GM21390 (cell line): Measurements from ENCODE around the gene GLS.
"Not testable (repeated sequence)": the region's sequence is repeated elsewhere in the genome, so short reads cannot be mapped to it uniquely, and the experiment has no call there.

Experiments used
- ATAC-seq: cut with Tn5 transposase; IDR thresholded peaks from one replicate; pipeline ENCODE4 v1.9.1; 2021; ENCODE audit not compliant: unreplicated experiment

GLS gene

DNA sequence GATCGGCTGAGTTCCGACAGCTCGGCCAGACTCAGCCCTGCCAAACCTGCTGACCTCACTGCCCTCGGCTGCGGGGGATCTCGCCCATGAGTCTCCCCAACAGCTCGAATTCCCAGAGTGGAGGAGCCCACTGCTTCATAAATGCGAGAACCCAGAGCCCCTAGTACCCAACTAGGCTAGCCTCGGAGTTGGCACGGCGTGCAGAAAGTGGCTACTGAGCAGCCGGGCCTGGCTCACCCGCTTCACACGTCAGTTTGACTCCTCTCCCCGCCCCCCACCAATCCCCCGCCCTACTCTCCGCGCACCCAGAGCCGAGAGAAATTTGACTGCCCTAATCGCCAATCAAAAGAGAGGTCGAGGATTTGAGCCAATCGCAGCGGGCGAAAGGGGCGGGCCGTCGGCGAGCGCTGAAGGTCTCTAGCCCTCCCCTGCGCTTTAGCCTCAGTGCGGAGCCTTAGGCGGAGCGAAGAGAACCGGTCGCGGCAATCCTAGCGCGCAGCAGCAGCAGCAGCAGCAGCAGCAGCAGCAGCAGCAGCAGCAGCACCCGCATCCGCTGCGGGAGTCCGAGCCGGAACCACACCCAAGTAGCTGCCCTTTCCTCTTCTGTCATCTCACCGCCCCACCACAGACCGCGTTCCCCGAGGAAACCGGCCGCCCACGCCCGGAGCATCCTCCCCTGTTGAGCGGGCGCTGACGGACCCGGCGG, at the start of gene GLS:
GLS (plus strand) TSS at position 444 of the 706 bp plus-strand sequence. CDS start 264 bp downstream, outside the sequence.
- peak; percentile 72 for ATAC-seq

DNA sequence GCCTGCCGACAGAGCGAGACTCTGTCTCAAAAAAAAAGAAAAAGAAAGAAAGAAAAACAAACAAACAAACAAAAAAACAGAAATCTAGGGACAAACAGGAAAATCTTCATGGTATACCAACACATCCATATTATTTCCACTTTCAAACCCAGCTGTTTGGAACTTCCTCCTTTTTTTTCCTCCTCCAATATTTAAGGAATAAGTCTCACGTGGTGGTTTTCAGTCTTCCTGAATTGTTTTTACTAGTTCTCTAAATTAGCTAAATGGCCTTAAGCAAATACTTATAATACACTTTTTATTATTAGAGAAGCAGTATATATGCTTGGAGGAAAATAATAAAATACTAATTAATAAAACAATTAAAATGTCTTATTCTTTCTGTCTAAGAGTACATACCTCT, 48.7 kb upstream of the GLS start:
- ATAC-seq, result no peak

DNA sequence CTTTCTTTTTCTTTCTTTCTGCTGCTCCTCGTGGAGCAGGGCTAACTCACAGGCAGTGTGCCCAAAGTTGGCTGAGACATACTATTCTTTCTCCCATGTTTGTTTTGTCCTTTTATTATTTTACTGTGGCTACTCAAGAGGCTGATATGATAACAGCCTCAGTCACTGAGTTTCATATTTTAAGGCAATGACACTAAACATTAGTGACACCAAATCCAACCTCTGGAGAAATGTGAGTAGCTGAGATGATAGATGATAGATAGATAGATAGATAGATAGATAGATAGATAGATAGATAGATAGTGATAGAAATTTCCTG, 45.8 kb upstream of the GLS start:
- ATAC-seq, result no peak

DNA sequence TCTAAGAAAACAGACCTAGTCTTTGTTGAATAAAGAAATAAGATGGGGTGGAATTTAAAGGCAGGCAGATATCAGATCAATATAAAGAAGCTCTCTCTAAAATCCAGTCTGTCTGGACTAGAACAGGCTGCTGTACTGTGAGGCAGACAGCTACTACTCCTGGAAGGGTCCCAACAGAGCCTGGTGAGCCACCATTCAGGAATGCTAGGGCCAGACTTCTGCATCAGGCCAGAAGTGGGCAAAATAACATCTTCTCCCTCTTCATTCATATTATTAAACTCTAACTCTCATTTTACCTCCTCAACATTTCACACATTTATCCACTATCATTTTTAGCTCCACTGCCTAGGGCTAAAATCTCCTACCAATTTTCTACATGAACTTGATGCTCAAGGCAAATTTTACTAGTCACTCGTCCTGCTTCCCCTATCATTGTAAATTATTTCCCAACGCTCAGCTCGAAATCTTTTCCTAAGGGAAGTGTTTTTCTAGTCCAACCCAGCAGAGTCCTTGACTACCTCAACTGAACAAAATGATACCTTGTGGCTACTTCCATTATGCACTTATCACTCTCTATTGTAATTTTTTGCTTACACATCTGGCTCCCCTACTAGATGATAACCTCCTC, 45.2 kb upstream of the GLS start:
- ATAC-seq, result no peak

DNA sequence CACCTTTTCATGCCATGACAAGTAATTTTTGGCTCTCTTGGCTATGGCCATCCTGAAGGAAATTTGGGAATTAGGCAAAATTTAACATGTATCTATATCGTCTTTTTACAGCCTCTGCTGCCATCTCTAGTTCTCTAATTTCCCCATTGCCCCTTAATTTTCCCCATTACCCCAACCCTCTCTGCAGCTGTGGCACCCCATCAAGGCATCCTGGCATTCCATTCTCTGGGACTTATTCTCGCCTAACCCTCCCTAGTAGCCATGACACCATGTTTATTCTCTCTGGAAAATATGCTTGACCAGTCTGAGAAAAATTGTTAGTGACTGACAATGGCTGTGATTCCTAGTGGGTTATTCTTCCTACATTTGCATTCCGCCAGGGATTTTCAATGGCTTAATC, 43.9 kb upstream of the GLS start:
- ATAC-seq, result no peak

DNA sequence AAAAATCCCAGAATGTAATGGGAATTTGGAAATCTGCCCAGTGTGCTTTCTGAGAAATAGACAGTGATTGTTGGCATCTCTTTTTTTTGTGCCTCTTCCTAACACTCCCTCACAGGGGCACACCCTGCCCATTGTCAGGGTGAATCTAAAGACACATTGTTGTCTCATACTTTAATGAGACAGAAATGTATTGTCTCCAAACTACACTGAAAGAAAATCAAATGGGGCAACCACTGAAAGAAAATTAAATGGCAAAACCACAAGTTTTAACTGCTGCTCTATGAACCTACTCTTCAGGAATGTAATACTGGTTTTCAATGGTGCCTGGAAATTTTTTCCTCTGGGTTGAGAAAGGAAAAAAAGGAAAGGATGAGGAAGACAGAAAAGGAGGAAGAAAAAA, 43.2 kb upstream of the GLS start:
- no peak for ATAC-seq

DNA sequence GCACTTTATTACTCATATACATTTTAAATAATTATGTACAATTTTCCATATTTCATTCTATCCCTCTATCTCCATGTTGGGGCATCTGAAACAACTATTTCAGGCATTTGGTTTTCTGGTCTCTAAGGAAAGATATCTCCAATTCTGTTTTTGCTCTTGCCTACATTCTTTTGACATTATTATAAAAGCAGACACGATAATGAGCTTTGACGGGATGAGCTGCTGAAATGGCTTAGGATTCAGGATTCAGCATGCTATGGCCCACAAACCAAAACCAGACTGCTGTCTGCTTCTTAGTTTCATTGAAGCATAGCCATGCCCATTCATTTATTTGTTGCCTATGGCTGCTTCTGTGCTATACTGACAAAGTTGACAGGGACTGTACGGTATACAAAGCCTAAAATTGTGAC, 42.7 kb upstream of the GLS start:
- ATAC-seq, result no peak

DNA sequence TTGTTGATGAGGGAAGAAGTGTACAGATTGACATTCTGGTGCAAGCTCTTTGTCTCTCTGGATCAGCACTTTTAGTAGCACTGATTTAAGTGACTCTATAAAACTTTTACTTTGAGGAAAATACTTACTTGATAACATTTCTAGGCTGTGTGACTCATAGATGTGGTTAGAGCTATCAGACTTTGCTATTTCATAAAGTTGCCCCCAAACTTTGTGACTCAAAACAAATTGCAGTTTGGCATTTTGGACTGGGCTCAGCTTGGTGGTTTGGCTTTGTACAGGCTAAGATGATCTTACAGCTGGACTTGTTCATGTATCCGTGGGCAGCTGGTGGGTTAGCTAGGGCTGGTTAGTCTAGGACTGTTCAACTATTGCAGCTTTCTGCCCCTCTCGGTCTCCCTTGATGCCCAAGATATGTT, 42.1 kb upstream of the GLS start:
- ATAC-seq, result no peak

DNA sequence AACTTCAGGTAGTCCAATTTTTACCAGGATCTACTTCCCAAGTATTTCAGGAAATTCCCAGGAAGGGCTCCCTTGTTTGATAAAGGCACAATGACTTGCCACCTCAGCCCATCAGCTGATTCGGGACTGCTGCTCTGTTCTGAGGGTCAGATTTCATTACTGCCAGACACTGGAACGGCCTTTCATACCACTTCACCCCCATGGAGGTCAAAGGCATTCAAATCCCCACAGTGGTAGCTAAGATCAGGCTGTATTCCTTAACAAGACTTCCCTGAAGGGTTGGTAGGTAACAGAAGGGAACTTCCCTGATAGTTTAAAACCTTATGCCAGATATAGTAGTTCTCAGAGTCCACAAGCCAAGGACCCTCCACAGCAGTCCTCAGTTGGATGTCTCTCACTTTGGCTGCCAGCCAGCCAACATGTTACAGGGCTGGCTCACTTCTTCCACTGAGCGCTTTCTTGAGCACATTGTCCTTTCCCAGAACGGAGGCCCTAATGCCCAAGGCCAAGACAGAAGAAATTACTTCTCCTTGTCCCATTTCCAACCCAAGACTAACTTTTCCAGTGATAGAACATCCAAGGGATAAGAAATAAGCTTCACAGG, 40.0 kb upstream of the GLS start:
- no peak for ATAC-seq

DNA sequence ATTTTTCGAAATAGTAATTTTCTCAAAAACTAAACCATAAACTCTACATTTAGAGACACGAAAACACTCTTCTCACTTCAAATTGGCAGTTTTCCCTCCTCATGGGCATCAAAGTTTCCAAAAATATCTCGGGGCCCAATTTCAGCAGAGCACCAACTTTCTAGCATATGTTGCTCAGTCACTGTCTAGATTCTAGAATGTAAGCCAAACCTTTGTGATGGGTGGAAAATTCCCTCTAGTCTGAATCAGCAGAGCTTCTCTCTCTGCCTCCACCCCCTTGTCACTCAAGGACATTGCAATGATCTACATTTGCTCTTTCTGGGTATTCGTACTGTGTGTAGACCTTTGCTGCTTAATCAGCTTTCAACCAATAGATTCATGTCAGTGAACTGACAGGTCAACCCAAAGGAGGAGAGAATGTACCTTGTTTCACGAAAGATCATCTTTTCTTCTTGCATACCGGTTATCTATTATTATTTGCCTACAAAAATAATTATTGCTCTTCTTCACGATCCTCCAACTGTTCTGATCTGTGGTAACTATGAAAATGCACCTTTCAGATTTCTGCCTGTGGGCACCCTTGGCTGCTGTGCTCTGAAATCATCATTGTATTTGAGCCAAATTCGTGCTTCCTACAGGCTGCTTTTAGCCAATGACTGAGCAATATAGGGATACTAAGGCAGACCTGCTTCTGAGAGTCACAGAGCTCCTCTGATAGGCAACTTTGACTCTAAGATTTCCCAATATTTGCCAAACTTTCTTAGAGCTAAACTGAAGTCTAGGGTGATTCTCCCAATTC, 38.7 kb upstream of the GLS start:
- ATAC-seq, result no peak

DNA sequence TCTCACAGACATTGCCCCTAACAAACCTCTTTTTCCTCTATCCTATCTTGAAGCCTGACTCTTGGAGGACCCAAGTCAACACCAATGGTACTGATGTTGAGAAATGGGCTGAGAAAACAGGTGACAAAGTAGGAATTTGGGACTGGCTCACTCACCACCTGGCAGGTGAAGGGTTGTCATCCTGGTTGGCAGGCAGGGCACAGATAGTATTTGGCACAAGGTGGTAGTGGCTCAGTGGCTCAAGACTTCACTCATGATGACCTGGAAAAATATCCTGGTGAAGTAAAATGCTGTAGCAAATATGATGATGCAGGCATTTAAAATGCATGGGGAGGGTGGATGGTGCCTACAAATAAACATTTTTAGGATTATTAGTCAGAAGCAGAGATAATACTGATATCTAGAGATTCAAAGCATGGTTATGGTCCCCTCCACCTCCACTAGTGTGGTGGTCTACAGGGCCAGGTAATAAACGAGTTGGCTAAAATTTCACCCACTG, 38.0 kb upstream of the GLS start:
- no peak for ATAC-seq

DNA sequence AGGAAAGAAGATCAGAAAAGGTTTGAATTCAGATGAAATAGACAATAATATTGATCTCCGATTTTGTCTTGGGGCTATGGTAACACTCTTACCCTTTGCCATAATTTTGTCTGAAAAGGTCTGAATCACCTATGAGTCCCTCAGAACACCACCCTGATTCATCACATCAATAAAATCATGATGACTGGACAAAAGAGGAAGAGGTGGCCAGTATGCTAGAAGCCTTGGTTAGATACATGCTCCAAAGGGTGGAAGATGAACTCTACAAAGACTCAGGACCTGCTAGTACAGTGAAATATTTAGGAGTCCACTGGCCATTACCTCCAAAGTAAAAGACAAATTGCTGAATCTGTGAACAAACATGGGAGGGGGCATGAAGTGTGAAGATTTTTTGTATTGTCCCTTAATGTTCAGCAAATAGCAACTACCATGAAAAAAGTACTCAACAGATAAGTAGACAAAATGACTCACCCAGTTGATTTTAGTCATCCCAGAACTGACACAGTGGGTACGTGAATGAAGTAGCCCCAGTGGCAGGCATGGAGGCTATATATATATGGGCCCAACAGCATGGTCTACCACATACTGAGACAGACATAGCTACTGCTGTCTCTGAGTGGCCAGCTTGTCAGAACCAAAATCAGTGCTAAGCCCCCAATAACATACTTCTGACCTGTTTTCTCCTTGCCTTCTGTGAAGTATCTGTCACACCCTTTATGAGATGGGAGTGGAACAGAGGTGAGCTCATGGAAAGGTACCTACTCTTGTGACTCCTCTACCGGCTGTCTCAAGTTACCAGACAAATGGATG, 36.5 kb upstream of the GLS start:
- ATAC-seq, result peak; percentile 96

DNA sequence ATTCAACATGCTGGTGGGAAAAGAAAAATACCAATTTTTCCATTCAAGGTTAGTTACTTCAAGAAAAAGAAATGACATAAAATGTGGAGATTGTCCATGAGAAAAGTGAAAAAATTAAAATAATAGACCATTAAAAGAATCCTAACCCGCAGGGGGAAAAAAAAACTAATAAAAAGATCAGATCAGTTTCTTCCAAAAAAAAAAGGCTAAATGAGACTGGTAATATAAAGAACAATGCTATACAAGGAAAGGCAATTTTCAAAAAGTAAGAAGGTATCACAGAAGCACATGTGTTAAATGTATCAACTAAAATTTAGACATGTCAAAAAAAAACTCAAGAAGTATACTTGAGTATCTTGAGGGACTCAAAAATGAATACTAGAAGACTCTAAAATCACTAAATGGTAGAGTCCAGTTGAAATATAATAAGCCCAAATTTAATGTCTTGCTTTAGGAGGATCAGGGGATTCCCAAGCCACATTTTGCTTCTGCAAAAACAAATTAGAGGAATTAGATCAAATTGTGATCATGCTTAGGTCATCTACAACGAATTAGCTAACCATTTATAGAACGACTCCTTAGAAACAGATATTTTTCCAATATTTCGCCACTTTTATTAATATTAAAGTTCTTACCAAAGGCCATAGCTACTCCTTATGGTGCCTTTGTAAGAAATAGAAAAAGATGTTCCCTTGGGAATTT, 35.8 kb upstream of the GLS start:
- no peak for ATAC-seq

DNA sequence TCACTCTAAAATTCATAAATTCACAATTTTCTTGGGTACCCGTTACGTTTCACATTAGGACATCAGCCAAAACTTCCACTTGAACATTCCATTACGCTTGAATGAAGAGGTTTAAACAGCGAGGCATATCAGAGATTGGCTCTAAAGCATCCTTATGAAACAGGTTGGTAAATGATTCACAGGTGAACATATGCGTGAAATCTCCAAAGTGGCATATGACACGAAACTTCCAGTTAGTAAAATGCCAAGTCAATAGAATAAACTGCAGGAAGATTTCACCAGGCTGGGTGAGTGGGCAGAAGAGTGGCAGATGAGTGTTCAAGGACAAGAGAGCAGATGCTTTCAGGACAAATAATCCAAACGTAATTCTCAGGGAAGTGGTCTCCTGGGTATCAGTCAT, 33.9 kb upstream of the GLS start:
- no peak for ATAC-seq

DNA sequence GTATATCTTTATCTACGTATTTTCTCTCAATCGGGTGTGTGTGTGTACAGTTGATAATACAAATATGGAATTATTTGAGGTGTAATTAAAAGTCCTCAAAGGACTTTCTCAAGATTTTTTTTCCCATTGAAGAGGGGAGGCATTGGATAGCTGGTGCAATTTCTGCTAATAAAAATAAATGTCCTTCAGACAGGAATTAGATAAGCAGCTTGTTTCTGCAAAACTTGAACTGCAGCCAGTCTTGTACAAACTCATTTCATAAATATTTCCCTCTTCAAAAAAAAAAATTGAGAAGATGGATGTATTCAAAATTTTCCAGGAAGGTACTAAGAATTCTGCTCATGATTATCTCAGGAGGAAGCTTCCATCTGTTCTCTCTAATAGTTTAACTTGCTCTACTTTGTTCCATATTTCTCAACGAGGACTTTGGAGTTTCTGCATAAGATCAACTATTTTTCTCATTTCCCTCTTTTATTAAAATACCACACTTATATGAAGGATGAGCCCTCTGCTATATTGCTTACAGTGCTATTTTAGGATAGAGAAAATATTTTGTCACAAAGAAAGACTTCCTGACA, 33.0 kb upstream of the GLS start:
- no peak for ATAC-seq

DNA sequence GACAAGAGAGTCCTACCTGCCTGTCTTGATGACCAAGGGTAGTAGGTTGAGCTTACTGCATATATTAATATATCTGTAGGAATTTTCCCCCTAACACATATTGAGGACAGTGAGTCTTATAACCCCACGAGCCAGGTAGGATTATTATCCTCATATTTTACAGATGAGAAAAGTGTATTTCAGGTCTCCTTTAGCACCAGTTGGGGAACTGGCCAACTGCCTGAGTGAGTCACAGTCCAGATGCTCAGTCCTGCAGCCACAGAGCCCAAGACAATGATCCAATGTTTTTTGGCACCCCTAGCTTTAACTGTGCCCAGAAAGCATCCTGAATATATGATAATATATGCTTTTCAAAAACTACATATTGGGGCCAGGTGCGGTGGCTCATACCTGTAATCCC, 30.8 kb upstream of the GLS start:
- no peak for ATAC-seq

DNA sequence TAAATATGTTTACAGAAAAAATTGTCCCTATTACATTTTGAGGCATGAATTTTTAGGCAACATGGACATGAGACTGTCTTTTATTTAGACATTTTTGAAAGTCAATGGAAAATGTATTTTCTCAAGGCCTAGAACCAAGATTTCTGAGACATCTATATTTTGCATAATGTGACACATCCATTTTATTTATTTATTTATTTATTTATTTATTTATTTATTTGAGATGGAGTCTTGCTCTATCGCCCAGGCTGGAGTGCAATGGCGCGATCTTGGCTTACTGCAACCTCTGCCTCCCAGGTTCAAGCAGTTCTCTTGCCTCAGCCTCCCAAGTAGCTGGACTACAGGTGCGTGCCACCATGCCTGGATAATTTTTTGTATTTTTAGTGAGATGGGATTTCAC, 27.6 kb upstream of the GLS start:
- not testable (repeated sequence) for ATAC-seq

DNA sequence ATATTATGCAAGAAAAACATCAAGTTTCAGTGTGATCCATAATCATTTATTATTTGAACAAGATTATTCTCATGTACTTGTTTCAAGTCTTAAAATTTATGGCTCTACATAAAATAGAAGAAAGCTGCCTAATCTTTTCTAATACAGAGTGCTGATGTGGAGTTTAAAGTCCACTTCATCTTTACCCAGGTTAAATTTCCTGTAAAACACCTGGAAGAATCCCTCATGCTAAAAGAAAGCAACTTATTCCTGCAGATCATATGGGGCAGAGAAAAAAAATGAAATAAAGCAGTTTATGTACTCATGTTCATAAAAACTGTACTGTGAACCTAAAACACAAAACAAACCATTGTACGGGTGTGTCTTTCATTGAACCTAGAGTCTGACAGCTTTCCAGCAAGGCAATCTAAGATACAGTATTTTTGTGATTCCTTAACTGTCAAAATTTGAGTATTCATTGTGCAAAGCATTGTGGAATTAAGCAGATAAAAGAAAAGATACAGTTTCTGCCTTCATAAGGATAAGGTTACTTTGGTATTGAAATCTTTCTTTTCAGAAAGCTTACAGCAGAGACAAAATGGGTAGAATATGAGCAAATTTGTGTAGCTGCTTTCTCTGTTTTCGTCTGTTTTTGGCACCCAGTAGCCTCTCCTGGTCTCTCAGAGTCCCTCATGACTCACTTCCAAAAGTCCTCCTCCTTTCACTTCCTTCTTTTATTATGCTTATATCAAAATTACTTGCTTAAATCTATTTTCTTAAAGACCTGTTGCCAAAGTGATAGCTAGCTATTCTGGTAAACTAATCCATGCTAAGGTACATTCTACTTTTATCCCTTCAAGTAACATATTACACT, 26.9 kb upstream of the GLS start:
- peak; percentile 68 for ATAC-seq

DNA sequence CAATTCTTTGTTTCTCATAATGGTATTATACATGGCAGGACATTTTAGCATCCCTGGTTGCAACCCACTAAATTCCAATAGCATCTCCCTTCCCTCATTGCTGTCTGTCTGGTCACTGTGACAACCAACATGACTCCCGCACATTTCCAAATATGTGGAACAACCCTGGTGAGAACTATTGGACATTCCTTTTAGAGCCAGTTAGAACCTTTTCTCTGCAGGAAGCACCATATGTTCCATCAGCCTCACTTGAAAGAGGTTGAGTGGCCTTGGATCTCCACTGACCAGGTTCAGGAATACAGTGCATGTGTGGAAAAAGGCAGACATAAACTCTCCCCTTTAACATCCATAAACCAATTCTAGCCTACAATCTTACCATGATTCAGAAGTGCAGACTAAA, 25.9 kb upstream of the GLS start:
- no peak for ATAC-seq
